ENCODE results near the gene C2orf68. TPM values are rescaled to one million over a fixed set of nuclear protein-coding genes. Genes with fewer than 3 reads are reported as not detected.

Gene C2orf68
- total and polyA plus RNA-seq, 2 of the 13 experiments (the other 11 are each of a cell fraction or from before 2014, with no cell fraction given) = 47.1 to 77.4 TPM

- TF ChIP-seq GABPB1 (CRISPR knock-in tag; IDR thresholded peaks at IDR 0.05) (peak; percentile 31; the same call in 1 of the 2 replicates), NCOR1 (IDR thresholded peaks at IDR 0.05; ENCODE audit: borderline replicate concordance, low read length) (no peak), MYNN (CRISPR knock-in tag; IDR thresholded peaks at IDR 0.05; ENCODE audit: low read depth) (0 out of 2 replicates have a peak, but pooled peaks have one; percentile 70), JUND (CRISPR knock-in tag; IDR thresholded peaks at IDR 0.05) (no peak), AGO1 (IDR thresholded peaks at IDR 0.05; ENCODE audit: low read depth, low read length, poor library complexity, severe bottlenecking) (peak; percentile 42), ZFP90 (CRISPR knock-in tag; IDR thresholded peaks at IDR 0.05; ENCODE audit: borderline replicate concordance) (0 out of 2 replicates have a peak, but pooled peaks have one; percentile 8), SOX5 (CRISPR knock-in tag; IDR thresholded peaks at IDR 0.05; ENCODE audit: borderline replicate concordance) (0 out of 2 replicates have a peak, but pooled peaks have one; percentile 8), CREB1 (IDR thresholded peaks at IDR 0.05) (no peak), CREB1 (CRISPR knock-in tag; IDR thresholded peaks at IDR 0.05) (no peak), ZNF276 (CRISPR knock-in tag; IDR thresholded peaks at IDR 0.05; ENCODE audit: low read depth) (no peak), NONO (IDR thresholded peaks at IDR 0.05) (no peak), NONO (CRISPR knock-in tag; conservative IDR thresholded peaks at IDR 0.05) (no peak), PHF20 (CRISPR knock-in tag; IDR thresholded peaks at IDR 0.05) (no peak; the same call in 1 of the 2 replicates), NRL (CRISPR knock-in tag; IDR thresholded peaks at IDR 0.05; ENCODE audit: borderline replicate concordance) (peak; percentile 85), TCF12 (IDR thresholded peaks at IDR 0.05) (no peak), TCF12 (CRISPR knock-in tag; IDR thresholded peaks at IDR 0.05) (no peak), TP53 (CRISPR knock-in tag; conservative IDR thresholded peaks at IDR 0.05) (no peak), PAF1 (CRISPR knock-in tag; IDR thresholded peaks at IDR 0.05) (no peak), ZBTB21 (CRISPR knock-in tag; IDR thresholded peaks at IDR 0.05) (no peak), SIN3B (IDR thresholded peaks at IDR 0.05; ENCODE audit: low read length) (no peak), REL (CRISPR knock-in tag; conservative IDR thresholded peaks at IDR 0.05) (no peak), ZNF138 (CRISPR knock-in tag; IDR thresholded peaks at IDR 0.05; ENCODE audit: low read depth) (no peak), ZNF646 (CRISPR knock-in tag; IDR thresholded peaks at IDR 0.05) (peak; percentile 73; the same call in 1 of the 2 replicates), ELF1 (CRISPR knock-in tag; IDR thresholded peaks at IDR 0.05) (peak; percentile 75)
Measured at GRCh38 chr2:85577386-85578242, 34.3 kb downstream of the C2orf68 start, which contains the start of gene VAMP8 (continued).
